SKM-1 treated with dmso at 0.1 percent for 144 hours (cell line): ENCODE results near the gene C16orf87.

Source experiments
- DNase-seq: peaks from one replicate; lab custom pipeline; 2025; ENCODE audit not compliant: unreplicated experiment; lab: John Stamatoyannopoulos, UW

The C16orf87 gene

GRCh38 chr16:46757339-46758050, 73.5 kb downstream of the C16orf87 start:
- DNase-seq: no peak

GRCh38 chr16:46756772-46757171, 74.2 kb downstream of the C16orf87 start:
- no peak for DNase-seq

GRCh38 chr16:46753015-46753414, 78.0 kb downstream of the C16orf87 start:
- no peak for DNase-seq

GRCh38 chr16:46751381-46751780, 79.6 kb downstream of the C16orf87 start:
- no peak for DNase-seq

GRCh38 chr16:46748775-46749705, 81.9 kb downstream of the C16orf87 start:
- DNase-seq: no peak

- DNase-seq: no peak
Observed at GRCh38 chr16:46747777-46748651, 83.0 kb downstream of the C16orf87 start, which contains the start of gene MYLK3. Gene MYLK3 (minus strand): TSS chr16:46748344. CDS start chr16:46748193, 151 bp downstream.

- DNase-seq: no peak
Observed at GRCh38 chr16:46746821-46747776, 83.9 kb downstream of the C16orf87 start.
